Spinal cord (tissue), 10 donors: ENCODE results near the gene SIL1. TPM values are rescaled to one million over a fixed set of nuclear protein-coding genes. Genes with fewer than 3 reads are reported as not detected.

Experiments used
- DNase-seq, 6 donors: peaks; one replicate each; pipeline versions ENCODE4 v3.0.0 to v3.0.0-alpha.2; 2013 to 2015; ENCODE audit warnings: low spot score in 6 of 6, low read depth in 4 of 6
- H3K27ac ChIP-seq: one replicate; pipeline ENCODE4 v1.5.1; 2013; ENCODE audit warnings: low read depth, low read length, control low read depth
- H3K27me3 ChIP-seq: one replicate; pipeline ENCODE4 v1.6.1; 2013; ENCODE audit warnings: low read length; ENCODE audit not compliant: control insufficient read depth, insufficient read depth
- H3K36me3 ChIP-seq: one replicate; pipeline ENCODE4 v1.6.1; 2013; ENCODE audit warnings: low read length; ENCODE audit not compliant: control insufficient read depth, insufficient read depth
- H3K4me1 ChIP-seq: one replicate; pipeline ENCODE4 v1.6.1; 2013; ENCODE audit warnings: low read length; ENCODE audit not compliant: control insufficient read depth, insufficient read depth
- H3K4me3 ChIP-seq: one replicate; pipeline ENCODE4 v1.5.1; 2013; ENCODE audit warnings: low read depth, low read length, control low read depth
- H3K9me3 ChIP-seq: one replicate; pipeline ENCODE4 v1.6.1; 2013; ENCODE audit warnings: low read length; ENCODE audit not compliant: control insufficient read depth, insufficient read depth
- WGBS: methylation state at CpG from one replicate; pipeline ENCODE4 v1.1.5; 2013; ENCODE audit warnings: missing lambda C conversion rate; ENCODE audit not compliant: insufficient coverage; 5-methylcytosine and 5-hydroxymethylcytosine counted together
- polyA plus RNA-seq, 2 donors: library from polyadenylated mRNA; unstranded; fragments of 120-200 nt; gene quantifications; one replicate each; pipeline ENCODE4 v1.2.1, GENCODE V29; 2013; ENCODE audit not compliant: insufficient read length in 2 of 2
- small RNA-seq: library from RNA; depleted of rRNA; stranded (forward); fragments of <200 nt; gene quantifications from one replicate; pipeline ENCODE3, GENCODE V24; 2014; ENCODE audit warnings: low replicate concordance
- total RNA-seq, 2 donors: library from RNA; depleted of rRNA in 1 of 2; stranded (reverse); fragments of 120-200 nt in 1 of 2; fragments of >200 nt in 1 of 2; gene quantifications; one replicate each; pipeline versions ENCODE4 v1.2.3 to v1.2.4, GENCODE V29; 2013 to 2014
- donor health status: healthy.

Gene SIL1
- total and polyA plus RNA-seq, 4 donors: 18.8 to 53.7 (median 30.7) TPM

- 100% methylated on average over 1 of the region's 2 CpGs for WGBS
- no peak overlapping the region for H3K27ac ChIP-seq
- no peak overlapping the region for H3K4me3 ChIP-seq
- H3K36me3 ChIP-seq: peaks cover 14% of the 10 kb centered on the region
- H3K4me1 ChIP-seq: peaks cover 4% of the 10 kb centered on the region
- no peaks in the 10 kb centered on the region for H3K9me3 ChIP-seq
- H3K27me3 ChIP-seq: no peaks in the 10 kb centered on the region
- no peak for DNase-seq
Observed at GRCh38 chr5:138901716-138902115, 296.5 kb downstream of the SIL1 start.

GRCh38 chr5:138900281-138900965 lies 297.7 kb downstream of the SIL1 start:
- no peak for DNase-seq
- Histone ChIP-seq H3K4me1 (peaks cover 4% of the 10 kb centered on the region), H3K9me3 (no peaks in the 10 kb centered on the region), H3K4me3 (no peak overlapping the region), H3K27ac (no peak overlapping the region), H3K36me3 (peaks cover 14% of the 10 kb centered on the region), H3K27me3 (no peaks in the 10 kb centered on the region)
- 100% methylated on average over 1 of the region's 6 CpGs for WGBS

GRCh38 chr5:138898742-138899141 lies 299.4 kb downstream of the SIL1 start:
- no peak overlapping the region for H3K27ac ChIP-seq
- WGBS: no CpG with 5 or more reads among the region's 2 CpGs
- no peaks in the 10 kb centered on the region for H3K9me3 ChIP-seq
- H3K4me1 ChIP-seq: peaks cover 4% of the 10 kb centered on the region
- no peak for DNase-seq
- H3K4me3 ChIP-seq: no peak overlapping the region
- H3K27me3 ChIP-seq: no peaks in the 10 kb centered on the region
- peaks cover 6% of the 10 kb centered on the region for H3K36me3 ChIP-seq

GRCh38 chr5:138898299-138898698 lies 299.9 kb downstream of the SIL1 start:
- WGBS: no CpG with 5 or more reads among the region's 1 CpG
- Histone ChIP-seq H3K27ac (no peak overlapping the region), H3K4me1 (peaks cover 4% of the 10 kb centered on the region), H3K36me3 (peaks cover 6% of the 10 kb centered on the region), H3K9me3 (no peaks in the 10 kb centered on the region), H3K4me3 (no peak overlapping the region), H3K27me3 (no peaks in the 10 kb centered on the region)
- DNase-seq: no peak

Small RNA genes lying within 50 kb of the gene (small RNA-seq; reads per million reads assigned to genes)
- gene RNU6-572P: not detected

Other genes starting within 250 kb of the SIL1 start
- 100 to 1,000 TPM; 433 to 543 TPM for gene MATR3, start 95.4 kb upstream of the SIL1 start, total RNA-seq
- gene MATR3, start 95.4 kb upstream of the SIL1 start, polyA plus RNA-seq: 100 to 1,000 TPM; 580 to 752 TPM
- 100 to 1,000 TPM in 1 of 2 donors, 10 to 100 TPM in 1; 90.4 to 138 TPM for gene PAIP2, start 143.5 kb upstream of the SIL1 start, total RNA-seq
- gene PAIP2, start 143.5 kb upstream of the SIL1 start, polyA plus RNA-seq: 100 to 1,000 TPM; 154 to 173 TPM
- gene SLC23A1, start 184.9 kb upstream of the SIL1 start, total RNA-seq: under 1 TPM in 1 of 2 donors, not detected in 1; 0.40 TPM
- under 1 TPM; 0.78 to 0.99 TPM for gene SLC23A1, start 184.9 kb upstream of the SIL1 start, polyA plus RNA-seq
- under 1 TPM; 0.17 to 0.59 TPM for gene MZB1, start 191.5 kb upstream of the SIL1 start, total RNA-seq
- gene MZB1, start 191.5 kb upstream of the SIL1 start, polyA plus RNA-seq: under 1 TPM; 0.32 to 0.60 TPM
- gene PROB1, start 196.7 kb upstream of the SIL1 start, total RNA-seq: 1 to 10 TPM; 1.4 to 2.0 TPM
- 1 to 10 TPM; 5.1 to 7.1 TPM for gene PROB1, start 196.7 kb upstream of the SIL1 start, polyA plus RNA-seq
- 10 to 100 TPM in 1 of 2 donors, 1 to 10 TPM in 1; 4.8 to 12.3 TPM for gene SPATA24, start 205.7 kb upstream of the SIL1 start, total RNA-seq
- gene SPATA24, start 205.7 kb upstream of the SIL1 start, polyA plus RNA-seq: 1 to 10 TPM; 9.4 to 9.9 TPM
- 10 to 100 TPM; 26.6 to 36.6 TPM for gene DNAJC18, start 241.2 kb upstream of the SIL1 start, total RNA-seq
- gene DNAJC18, start 241.2 kb upstream of the SIL1 start, polyA plus RNA-seq: 10 to 100 TPM; 43.3 to 49.9 TPM